Stimulated activated CD8-positive, alpha-beta memory T cell treated with anti-CD3 and anti-CD28 coated beads, Interleukin-2, amount 100 ng/mL, for 1 hour (primary cell): Measurements from ENCODE around the gene TNNC2.
"Not testable (repeated sequence)": the region's sequence is repeated elsewhere in the genome, so short reads cannot be mapped to it uniquely, and the experiment has no call there.

Source experiments
- DNase-seq, 2 donors: peaks; one replicate each; pipeline ENCODE4 v3.0.0-alpha.2; 2020; ENCODE audit warnings: low read depth in 2 of 2

The TNNC2 gene

GRCh38 chr20:45822857-45823256 is 4.3 kb downstream of the TNNC2 start:
- DNase-seq, result no peak

- no peak for DNase-seq
These were observed 5.2 kb downstream of the TNNC2 start for GRCh38 chr20:45821947-45822346.

- no peak for DNase-seq
These were observed 7.6 kb downstream of the TNNC2 start for GRCh38 chr20:45819466-45819865.

- DNase-seq, result no peak
These were observed 8.9 kb downstream of the TNNC2 start for GRCh38 chr20:45818239-45818638.

- no peak for DNase-seq
These were observed 9.5 kb downstream of the TNNC2 start for GRCh38 chr20:45817376-45818194.

- no peak for DNase-seq
These were observed 10.2 kb downstream of the TNNC2 start for GRCh38 chr20:45816951-45817350.

GRCh38 chr20:45814314-45814713 is 12.8 kb downstream of the TNNC2 start:
- DNase-seq, result no peak

GRCh38 chr20:45813489-45813888 is 13.6 kb downstream of the TNNC2 start:
- DNase-seq, result no peak

- DNase-seq, result no peak
These were observed 14.1 kb downstream of the TNNC2 start for GRCh38 chr20:45813006-45813340.

GRCh38 chr20:45812157-45813005 is 14.7 kb downstream of the TNNC2 start, which contains the start of gene UBE2C:
Gene UBE2C, plus strand, starts transcription at chr20:45812644. Its CDS starts 52 bp downstream, at chr20:45812696.
- peak; percentile 79 to 87 for DNase-seq

GRCh38 chr20:45810191-45810970 is 16.7 kb downstream of the TNNC2 start:
- no peak for DNase-seq

- DNase-seq, result no peak
These were observed 25.3 kb downstream of the TNNC2 start for GRCh38 chr20:45801851-45802250.

GRCh38 chr20:45798935-45799642 is 28.0 kb downstream of the TNNC2 start:
- DNase-seq, result peak in 1 of 2 donors; percentile 42

GRCh38 chr20:45797955-45798354 is 29.2 kb downstream of the TNNC2 start:
- not testable (repeated sequence) for DNase-seq

- not testable (repeated sequence) for DNase-seq
These were observed 29.6 kb downstream of the TNNC2 start for GRCh38 chr20:45797510-45797909.

- DNase-seq, result no peak
These were observed 30.6 kb downstream of the TNNC2 start for GRCh38 chr20:45796337-45797065.

GRCh38 chr20:45792317-45793118 is 34.6 kb downstream of the TNNC2 start:
- no peak for DNase-seq

- no peak for DNase-seq
These were observed 38.8 kb downstream of the TNNC2 start for GRCh38 chr20:45788351-45788750.

- no peak for DNase-seq
These were observed 43.3 kb downstream of the TNNC2 start for GRCh38 chr20:45783656-45784294.
